HT-29 (cell line): Measurements from ENCODE around the gene ERGIC2. TPM values are rescaled to one million over a fixed set of nuclear protein-coding genes. Genes with fewer than 3 reads are reported as not detected.
"Not testable (repeated sequence)": the region's sequence is repeated elsewhere in the genome, so short reads cannot be mapped to it uniquely, and the experiment has no call there.

Source experiments
- DNase-seq: peaks from one replicate; pipeline ENCODE4 v3.0.0-alpha.2; 2015; ENCODE audit warnings: low spot score
- total RNA-seq: library from RNA; depleted of rRNA; stranded (reverse); fragments of >200 nt; shearing (Covaris generic); gene quantifications from 2 replicates; pipeline ENCODE4 v1.2.3, GENCODE V29; 2014; rRNA removed

Gene ERGIC2, protein sequence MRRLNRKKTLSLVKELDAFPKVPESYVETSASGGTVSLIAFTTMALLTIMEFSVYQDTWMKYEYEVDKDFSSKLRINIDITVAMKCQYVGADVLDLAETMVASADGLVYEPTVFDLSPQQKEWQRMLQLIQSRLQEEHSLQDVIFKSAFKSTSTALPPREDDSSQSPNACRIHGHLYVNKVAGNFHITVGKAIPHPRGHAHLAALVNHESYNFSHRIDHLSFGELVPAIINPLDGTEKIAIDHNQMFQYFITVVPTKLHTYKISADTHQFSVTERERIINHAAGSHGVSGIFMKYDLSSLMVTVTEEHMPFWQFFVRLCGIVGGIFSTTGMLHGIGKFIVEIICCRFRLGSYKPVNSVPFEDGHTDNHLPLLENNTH
- 25.2 and 31.4 TPM in 2 replicates for total RNA-seq

DNA sequence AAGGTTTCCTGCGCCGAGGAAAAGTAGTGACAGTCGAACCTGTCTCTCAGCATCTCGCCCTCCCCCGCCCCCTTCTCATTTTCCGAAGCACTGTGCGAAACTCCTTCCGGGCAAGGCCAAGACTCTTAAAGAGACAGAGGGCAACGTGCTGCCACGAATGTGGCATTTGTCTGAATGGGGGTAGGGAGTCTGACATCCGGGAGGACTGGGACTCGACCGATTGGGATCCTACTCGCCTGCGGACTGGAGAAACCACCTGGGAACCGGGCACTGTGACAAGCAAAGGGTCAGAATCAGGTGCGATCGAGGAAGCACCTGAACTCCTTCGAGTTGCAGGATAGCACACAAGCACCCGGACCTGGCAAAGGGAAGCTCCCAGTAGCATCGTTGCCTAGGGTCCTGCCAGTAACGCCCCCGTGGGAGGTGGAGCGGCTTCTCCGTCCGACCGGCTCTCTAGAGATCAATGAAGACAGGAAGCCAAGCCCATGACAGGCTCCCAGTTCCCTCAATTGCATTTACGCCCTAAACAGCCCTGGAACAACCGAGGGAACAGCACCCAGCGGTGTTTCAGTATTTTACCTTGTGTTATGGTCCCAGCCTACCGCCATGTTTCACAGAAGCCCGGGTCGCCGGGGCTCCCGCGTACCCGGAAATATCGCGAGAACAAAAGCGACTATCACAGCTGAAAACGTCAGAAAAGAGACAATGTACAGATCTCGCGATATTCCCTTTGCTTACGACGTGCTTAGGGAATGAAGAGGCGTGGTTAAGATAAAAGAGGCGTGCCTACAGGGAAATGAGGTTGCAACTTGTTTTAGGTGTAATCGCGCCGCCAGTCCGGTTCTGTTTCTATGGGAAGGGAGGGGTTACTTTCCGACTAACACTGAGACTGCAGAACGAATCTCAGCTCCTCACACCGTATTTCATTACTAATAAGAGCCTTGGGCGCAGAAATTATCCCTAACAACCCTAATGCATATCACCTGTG lies at the start of gene ERGIC2:
Gene ERGIC2, minus strand, starts transcription at position 637 of the 988 bp plus-strand sequence. CDS start 9,539 bp downstream, outside the sequence.
- DNase-seq: peak; percentile 99

DNA sequence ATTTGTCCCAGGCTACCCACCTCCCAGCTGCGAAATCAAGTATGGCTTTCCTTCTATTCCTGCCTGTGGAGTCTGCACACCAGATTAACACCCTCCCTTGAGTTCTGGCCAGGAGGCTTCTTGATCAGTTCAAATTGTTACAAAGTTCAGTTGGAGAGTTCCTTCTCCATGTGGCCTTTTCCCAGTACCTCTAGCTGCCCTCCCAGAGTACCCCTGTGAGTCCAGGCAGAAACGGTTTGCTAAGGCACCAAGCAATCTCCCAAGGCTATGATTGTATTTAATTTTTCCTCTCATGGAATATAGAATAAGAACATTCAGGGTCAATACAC lies 49.7 kb upstream of the ERGIC2 start:
- no peak for DNase-seq

DNA sequence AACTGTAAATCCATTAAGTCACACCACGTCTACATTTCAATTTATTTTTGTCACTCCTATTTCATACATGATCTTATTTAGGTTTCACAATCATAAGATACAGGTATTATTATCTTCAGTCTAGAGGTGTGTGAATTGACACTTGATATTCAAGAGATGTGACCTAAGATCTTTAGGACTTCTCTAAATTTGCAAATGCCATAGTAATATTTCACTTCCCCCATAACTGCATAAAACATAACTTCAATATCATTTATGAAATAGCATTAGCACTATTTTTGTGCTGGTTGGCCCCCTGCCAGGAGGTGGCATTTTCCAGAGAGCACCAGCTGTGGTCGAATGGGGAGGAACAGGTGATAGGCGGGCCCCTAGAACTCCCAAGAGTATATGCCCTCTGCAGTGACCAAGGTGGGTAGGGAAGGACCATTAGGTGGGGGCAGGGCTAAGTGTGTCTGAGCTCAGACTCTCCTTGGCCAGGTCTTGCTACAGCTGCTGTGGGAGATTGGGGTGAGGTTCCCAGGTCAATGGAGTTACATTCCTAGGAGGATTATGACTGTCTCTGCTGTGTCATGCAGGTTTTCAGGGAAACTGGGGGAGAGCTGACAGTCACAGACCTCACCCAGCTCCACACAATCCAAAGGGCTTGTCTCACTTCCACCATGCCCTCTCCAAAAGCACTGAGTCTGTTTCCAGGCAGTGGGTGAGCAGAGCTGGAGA lies 49.2 kb upstream of the ERGIC2 start:
- DNase-seq: no peak

DNA sequence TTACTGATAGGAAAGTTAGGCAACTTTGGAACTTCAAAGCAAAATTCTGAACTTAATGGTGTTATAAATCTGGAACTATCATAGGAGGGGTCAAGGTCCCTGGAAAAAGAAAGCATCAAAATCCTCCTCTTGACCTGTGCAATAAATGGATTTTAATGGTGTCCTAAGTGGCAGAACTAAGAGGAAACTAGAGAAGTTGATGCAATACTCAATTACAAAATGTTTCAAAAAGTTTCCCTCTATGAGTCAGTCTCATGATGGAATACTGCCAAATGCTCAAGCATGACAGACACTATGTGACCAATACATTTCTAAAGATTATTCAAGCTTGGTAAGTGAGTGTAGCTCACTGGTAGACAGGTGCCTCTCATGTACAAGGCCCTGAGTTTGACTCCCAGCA lies 47.7 kb upstream of the ERGIC2 start:
- DNase-seq: peak; percentile 40

DNA sequence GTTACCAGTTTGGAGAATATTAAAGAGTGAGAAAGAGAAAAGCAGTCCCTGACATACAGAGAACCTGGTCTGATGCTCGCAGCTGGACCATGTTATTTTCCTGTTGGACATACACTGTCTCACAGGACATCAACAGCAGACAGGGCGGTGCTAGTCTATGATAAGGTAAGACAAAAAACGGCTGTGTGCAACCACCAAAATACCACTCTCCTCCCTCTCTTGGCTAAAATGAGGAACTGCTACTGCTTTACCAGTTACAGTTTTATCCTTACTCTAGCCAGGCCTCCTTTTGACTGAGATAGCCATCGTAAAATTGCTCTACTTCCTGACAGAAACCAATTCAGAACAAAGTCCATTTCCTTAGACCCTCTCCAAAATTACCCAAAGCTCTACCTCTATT lies 47.0 kb upstream of the ERGIC2 start:
- DNase-seq: peak; percentile 48

DNA sequence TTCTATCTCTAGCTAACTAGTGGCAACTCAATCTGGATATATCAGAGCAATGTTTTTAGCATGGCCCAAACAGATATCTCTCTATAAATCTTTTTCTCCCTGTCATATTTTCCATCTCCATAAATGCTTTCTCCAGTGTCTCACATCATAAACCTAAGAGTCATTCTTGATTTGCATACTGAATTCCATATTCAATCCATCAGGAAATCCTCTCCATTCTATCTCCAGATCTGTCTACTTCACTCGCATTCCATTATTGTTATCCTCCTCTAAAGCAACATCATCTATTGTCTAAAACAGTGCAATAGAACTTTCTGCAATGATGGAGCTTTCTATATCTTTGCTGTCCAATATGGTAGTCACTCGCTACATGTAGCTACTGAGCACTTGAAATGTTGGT lies 45.5 kb upstream of the ERGIC2 start:
- DNase-seq: no peak

DNA sequence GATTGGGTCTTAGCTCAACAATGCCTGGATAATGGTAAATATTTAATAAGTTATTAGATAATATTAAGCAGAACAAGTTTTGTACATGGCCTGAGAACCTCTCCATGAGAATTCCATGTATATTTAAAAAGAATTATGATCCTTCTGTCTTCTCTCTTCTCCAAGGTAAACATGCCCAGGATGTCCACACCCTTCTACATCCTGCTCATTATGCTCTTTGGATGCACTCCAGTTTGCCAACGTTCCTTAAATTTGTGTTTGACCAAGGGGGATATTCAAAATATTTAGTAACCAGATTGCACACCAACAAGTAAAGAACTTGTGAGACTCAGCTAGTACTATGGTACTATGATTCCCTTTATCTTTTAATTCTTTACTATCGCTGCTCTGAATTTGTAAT lies 44.8 kb upstream of the ERGIC2 start:
- DNase-seq: no peak

DNA sequence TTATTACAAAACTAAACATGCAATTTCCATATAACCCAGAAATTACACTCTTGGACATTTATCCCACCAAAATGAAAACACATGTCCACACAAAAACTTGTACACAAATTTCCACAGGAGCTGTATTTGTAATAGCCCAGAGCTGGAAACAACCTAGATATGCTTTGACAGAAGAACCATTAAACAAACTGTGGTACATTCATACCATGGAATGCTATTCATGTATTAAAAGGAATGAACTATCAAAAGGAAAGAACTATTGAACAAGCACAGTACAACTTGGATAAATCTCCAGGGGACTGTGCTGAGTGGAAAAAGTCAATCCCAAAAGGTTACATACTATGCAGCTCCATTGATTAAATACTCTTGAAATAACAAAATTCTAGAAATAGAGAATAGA lies 35.8 kb upstream of the ERGIC2 start:
- no peak for DNase-seq

DNA sequence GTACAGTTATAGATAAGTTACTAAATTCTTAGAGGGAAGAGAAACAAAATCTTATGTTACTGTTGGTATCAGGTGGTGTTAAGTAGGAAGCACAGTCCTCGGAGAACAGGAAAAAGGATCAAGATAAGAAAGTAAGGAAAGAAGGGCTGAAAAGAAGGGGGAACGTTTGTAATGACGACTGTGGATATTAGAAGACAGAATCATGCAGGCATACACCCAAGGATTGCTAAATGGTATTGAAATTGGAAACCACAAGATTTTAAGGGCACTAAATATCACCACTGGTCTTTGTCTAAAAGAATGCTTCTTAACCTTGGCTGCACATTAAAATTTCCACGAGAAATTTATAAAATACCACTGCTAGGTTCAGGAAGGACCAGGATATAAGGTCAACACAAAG lies 34.1 kb upstream of the ERGIC2 start:
- DNase-seq: no peak

DNA sequence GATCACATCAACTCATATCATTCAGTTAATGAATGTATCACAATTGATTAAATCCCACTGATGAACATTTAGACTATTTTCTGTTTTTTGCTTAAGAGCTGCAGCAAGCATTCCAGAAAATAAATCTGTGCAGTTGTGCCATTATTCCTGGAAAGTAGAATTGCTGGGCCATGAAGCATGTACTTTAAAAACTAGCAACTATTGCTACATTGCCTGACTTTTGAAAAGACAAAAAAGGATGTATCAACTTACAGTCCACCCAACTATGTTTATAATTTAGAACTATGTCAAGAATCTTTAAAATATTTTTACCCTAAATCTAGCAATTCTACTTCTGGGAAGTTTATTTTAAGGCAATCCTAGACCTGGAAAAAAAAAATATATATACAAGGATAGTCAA lies 33.4 kb upstream of the ERGIC2 start:
- no peak for DNase-seq

DNA sequence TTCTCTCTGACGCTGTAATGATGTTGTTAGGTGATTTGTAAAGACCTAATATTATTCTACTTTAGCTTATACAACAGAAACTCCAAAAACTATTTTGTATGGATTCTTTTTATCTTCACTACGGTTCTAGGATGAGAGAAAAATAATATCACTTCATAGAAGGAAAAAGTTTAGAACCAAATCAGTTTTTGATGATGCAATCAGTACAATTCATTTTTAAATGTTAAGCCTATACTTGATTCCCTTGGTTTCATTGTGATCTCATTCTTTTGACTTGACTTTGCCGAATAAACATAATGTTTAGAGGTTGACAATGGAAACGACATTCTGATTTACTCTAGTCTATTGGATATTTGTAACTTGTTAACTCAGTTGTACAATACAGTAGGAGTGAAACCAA lies 24.6 kb upstream of the ERGIC2 start:
- DNase-seq: no peak

DNA sequence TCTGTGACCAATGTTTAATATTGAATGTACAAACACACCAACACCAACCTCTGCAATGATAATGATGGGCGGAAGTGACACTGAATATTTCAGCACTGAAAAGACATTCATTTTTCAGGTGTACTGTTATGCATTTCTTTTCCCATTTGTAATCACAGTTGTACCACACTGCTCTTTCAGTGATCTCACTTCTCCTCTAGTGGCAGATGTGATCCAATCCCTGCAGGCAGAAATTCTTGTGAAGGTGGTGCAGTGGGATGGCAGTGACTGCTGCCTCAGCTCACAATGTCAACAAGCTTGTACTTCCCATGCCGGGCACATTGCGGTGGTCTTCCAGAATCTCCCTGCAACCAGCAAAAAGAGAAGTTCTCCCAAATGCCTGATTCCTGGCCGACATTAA lies 23.0 kb upstream of the ERGIC2 start:
- no peak for DNase-seq

DNA sequence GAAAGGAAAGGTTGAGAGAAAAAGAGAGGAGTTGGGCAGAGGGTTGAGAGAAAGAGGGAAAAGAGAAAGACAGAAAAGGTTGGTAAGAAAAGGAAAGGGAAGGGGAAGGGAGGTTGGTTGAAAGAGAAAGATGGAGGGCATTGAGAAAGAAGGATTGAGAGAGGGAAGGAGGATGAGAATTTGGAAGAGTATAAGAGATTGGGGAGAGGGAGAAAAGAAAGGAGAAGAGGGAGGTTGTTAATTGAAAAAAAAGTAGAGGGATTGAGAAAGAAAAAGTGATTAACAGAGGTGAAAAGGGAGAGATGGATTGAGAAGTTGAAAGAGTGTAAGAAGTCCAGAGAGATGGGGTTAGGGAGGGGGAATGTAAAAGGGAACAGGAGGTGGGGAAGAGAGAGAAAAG lies 21.5 kb upstream of the ERGIC2 start:
- no peak for DNase-seq

DNA sequence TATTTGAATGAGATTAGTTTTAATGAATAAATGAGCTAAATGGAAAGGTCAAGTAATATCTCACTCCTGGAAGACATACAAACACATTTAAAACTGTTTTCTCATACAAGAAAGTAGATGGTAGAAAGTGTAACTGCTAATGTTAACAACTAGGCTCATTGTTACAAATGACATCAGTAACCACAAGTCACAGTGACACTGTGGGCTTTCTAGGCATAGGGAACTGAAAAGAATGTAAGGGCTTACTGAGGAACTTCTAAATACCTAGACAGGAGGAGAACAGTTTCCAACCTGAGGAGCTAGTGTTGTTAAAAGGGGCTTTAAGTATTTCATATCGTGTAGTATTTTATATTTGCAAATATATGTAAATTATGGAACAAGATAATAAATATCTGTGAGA lies 17.5 kb upstream of the ERGIC2 start:
- DNase-seq: no peak

DNA sequence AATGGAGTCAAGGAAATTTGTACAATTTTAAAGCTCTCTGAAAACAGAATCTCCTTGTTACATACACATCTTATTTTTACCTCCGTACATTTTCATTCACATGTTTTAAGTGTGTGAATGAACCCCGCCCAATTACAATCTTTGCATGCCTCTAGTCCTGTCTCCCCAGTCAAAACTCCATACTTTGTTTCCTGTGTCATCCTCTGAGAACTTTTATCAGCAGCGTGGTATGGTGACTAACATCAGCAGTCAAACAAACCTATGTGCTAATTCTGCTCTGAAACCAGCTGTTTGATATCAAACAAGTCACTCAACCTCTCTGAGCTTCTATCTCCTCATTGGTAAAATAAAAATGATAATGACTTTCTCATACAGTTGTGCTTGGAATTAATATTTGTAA lies 15.8 kb upstream of the ERGIC2 start:
- no peak for DNase-seq

DNA sequence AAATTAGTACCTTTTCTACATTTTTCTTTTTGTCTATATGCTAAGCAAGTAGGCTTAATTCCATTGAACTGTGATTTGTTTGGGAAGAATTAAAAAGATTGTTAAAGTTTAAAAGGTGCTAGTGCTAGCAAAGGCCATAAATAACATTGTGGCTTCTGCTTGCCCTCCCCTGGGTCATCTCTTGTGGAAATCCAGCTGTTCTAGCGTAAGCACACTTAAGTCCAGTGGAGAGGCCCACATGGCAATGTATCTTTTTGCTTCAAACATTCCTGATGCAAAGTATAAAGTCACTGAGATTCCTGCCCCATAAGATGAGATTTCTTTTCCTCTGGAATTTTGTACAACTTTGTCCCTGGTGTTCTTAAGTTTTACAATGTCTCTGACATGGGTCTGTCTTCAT lies 14.4 kb upstream of the ERGIC2 start:
- DNase-seq: no peak

DNA sequence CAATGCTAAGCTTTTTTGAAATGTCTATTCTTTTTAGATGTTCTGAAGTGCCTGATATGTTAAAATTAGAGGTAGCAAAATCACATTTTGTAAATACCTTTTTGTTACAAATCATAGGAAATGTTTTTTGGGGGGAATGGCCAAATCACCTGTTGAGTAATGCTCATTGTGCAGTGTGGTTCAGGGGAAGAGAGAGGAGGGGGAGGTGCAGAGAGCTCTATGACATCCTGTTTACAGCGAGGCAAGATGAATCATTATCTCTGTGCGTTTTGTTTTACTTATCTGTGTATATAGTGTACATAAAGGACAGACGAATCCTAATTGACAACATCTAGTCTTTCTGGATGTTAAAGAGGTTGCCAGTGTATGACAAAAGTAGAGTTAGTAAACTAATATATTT lies 9.4 kb upstream of the ERGIC2 start:
- not testable (repeated sequence) for DNase-seq

DNA sequence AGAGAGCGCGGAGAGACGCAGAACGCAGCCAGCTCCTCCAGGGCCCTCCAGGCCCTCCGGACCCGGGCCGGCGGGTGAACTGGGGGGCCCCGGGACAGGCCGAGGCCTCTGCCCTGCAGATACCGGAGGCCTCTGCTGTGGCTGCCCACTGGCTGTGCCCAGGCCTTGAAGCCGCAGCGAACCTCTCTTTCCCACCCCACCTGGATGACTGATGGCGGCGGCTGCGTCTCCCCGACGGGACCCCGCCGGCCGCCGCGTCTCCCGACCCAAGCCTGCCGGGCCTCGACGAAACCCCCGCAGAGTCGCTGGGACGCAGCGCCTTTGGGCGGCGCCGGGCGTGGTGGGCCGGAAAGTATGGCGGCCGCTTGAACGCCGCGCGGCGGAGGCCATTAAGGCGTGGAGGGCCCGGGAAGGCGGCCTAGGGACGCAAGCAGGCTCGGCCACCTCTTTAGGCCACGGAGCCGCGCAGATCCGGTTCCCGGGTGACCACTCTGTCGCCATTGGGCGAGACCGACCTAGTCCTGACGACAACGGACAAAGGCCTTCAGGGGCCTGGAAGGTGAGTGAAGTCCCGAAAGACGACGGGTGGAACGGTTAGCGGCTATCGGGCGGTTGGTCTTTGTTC lies 8.4 kb upstream of the ERGIC2 start:
- no peak for DNase-seq

DNA sequence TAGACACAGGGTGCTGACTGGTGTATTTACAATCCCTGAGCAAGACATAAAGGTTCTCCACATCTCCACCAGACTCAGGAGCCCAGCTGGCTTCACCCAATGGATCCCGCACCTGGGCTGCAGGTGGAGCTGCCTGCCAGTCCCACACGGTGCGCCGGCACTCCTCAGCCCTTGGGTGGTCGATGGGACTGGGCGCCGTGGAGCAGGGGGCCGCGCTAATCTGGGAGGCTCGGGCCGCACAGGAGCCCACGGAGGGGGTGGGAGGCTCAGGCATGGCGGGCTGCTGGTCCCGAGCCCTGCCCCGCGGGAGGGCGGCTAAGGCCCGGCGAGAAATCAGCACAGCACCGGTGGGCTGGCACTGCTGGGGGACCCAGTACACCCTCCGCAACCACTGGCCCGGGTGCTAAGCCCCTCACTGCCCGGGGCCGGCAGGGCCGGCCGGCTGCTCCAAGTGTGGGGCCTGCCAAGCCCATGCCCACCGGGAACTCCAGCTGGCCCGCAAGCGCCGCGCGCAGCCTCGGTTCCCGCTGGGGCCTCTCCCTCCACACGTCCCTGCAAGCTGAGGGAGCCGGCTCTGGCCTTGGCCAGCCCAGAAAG lies 5.2 kb upstream of the ERGIC2 start:
- DNase-seq: not testable (repeated sequence)

DNA sequence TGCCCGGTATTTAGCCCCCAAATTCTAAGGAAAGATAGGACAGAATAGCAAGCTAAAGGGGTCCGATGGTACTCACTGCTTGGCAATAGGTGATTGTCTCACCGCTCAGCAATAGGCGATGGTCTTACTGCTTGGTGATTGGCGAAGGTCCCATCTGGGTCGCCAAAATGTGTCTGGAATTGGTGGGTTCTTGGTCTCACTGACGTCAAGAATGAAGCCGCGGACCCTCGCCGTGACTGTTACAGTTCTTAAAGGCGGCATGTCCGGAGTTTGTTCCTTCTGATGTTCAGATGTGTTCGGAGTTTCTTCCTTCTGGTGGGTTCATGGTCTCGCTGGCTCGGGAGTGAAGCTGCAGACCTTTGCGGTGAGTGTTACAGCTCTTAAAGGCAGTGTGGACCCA lies 4.2 kb upstream of the ERGIC2 start:
- DNase-seq: not testable (repeated sequence)

DNA sequence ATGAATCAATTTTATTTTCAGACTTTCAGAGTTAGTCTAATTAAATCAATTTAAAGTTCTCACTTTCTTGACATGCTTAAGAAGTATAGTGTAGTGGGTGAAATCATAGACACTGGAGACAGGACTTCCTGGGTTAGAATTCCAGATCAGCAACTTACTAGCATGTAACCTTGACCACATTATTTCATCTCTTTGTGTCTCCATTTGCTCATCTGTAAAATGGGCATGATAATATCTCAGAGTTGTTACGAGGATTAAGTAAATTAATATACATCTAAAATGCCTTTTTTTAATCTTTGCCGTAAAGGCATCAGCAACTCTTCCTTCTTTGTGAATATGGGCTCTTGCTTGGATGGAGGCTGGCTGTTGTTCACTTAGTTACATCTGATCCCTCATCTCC lies 1.3 kb upstream of the ERGIC2 start:
- no peak for DNase-seq
